ENCODE results near the gene MBL2.

Gene MBL2

DNA sequence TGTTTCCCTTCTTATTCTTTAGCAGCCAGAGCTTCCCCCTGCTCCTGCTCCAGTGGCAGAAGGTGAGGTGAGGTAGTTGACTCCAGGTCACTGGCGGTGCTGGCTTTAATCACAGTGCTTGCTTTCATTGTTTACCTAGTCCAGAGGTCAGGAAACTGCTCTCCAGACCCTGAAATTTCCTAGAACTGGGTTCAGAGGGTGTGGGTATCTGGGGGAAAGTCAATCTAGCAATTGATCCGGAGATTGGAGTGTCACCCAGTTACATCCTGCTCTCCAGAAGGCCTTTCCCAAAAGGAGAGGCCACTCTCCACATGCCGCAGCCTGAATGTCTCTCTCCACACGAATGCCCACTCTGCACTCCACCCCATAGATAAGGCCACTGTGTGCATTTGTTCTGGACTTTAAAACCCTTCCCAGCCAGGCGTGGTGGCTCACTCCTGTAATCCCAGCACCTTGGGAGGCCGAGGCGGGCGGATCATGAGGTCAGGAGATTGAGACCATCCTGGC is 2.1 kb upstream of the MBL2 start:
- Histone ChIP-seq H3K4me1 (ENCODE audit: control insufficient read depth, insufficient read depth, low read length) (no peaks in the 10 kb centered on the region), H3K27me3 (ENCODE audit: control insufficient read depth, insufficient read depth, low read length, poor library complexity, severe bottlenecking) (no peaks in the 10 kb centered on the region), H3K4me3 (ENCODE audit: insufficient read depth, low read depth, low read length) (no peak overlapping the region), H3K36me3 (ENCODE audit: control insufficient read depth, insufficient read depth, low read length) (no peaks in the 10 kb centered on the region), H3K27ac (ENCODE audit: insufficient read depth, low read depth, low read length, poor library complexity, severe bottlenecking) (no peak overlapping the region), H3K9me3 (ENCODE audit: control insufficient read depth, low read length) (no peaks in the 10 kb centered on the region)
- 93 to 94% methylated on average over 8 of the region's 8 CpGs for WGBS, 2 experiments

DNA sequence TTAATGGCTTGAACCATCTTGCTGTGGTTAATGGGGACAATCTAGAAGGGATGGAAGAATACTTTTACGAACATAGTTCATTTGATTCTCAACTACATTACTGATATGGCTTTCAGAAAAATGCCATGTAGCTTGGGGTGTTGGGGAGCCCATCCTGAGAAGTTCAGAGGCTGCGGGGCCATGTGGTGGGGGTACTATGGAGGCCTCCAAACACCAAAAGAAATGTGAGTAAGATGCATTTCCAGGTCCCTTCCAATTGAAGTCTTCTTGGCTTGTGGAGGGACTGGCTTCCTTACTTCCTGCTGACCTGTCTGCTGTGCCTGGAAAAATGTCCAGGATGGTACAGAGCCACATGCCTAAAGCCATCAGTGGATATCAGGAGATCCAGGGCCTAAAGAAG is 1.6 kb upstream of the MBL2 start:
- Histone ChIP-seq H3K4me1 (ENCODE audit: control insufficient read depth, insufficient read depth, low read length) (no peaks in the 10 kb centered on the region), H3K36me3 (ENCODE audit: control insufficient read depth, insufficient read depth, low read length) (no peaks in the 10 kb centered on the region), H3K27ac (ENCODE audit: insufficient read depth, low read depth, low read length, poor library complexity, severe bottlenecking) (no peak overlapping the region), H3K4me3 (ENCODE audit: insufficient read depth, low read depth, low read length) (no peak overlapping the region), H3K9me3 (ENCODE audit: control insufficient read depth, low read length) (no peaks in the 10 kb centered on the region), H3K27me3 (ENCODE audit: control insufficient read depth, insufficient read depth, low read length, poor library complexity, severe bottlenecking) (no peaks in the 10 kb centered on the region)
- 93 to 97% methylated on average over 2 of the region's 2 CpGs for WGBS, 2 experiments

DNA sequence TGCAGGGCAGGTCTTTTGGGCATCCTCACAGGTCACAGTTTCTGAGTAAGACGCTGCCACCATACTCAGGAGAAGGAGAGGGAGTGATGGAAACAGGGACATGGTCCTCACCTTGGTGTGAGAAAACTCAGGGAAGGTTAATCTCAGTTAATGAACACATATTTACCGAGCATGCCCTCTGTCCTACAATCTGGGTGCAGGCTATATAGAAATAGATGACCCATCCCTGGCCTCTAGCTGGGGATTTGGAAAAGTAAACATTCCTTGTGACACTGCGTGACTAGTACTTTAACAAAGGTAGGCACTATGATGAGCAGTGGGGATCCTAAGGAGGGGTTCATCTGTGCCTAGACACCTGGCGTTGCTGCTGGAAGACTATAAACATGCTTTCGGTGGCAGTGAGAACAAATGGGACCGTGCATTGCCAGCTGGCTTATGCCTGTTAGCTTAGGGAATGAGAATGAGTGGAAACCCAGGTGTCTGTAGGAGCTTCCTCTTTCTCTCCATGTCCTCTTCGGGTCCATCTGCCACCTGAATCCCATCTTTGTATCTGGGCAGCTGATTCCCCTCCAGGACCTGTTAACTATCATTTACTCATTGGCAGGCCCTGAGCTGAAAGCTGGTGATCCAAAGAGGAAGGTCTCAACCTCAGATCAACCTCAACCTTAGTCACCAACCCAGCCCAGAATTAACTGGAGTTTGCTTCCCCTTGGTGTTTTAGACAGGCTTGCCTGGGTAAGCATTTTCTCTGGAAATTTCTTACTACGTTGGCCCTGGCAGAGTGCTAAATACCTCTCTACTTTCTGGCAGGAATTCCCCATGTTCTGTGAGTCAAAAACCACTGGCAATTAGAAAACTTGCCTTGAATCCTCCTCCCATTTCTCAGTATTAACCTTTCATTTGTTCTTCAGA is 794 bp downstream of the MBL2 start:
- Histone ChIP-seq H3K4me1 (ENCODE audit: control insufficient read depth, insufficient read depth, low read length) (no peaks in the 10 kb centered on the region), H3K4me3 (ENCODE audit: insufficient read depth, low read depth, low read length) (no peak overlapping the region), H3K36me3 (ENCODE audit: control insufficient read depth, insufficient read depth, low read length) (no peaks in the 10 kb centered on the region), H3K27ac (ENCODE audit: insufficient read depth, low read depth, low read length, poor library complexity, severe bottlenecking) (no peak overlapping the region), H3K9me3 (ENCODE audit: control insufficient read depth, low read length) (no peaks in the 10 kb centered on the region), H3K27me3 (ENCODE audit: control insufficient read depth, insufficient read depth, low read length, poor library complexity, severe bottlenecking) (no peaks in the 10 kb centered on the region)
- WGBS, 2 experiments, result 86 to 89% methylated on average over 8 of the region's 8 CpGs

DNA sequence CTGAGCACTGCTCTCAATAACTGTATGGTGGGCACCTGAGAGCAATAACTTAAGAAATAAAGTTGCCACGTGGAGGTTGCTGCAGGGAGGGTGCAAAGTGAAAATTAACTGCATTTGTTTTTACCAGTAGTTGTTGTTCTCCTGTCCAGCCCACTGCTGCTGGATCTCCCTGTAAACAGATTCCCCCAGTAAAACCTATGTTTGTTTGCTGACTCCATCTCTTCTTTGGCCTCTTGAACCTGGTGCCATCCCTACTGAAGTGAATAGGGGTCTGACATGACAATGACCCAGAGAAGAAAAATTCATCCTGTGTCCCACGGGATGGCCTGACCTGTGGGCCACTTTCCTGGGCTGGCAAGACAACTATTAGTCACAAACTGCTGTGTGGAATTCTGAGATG is 1.7 kb downstream of the MBL2 start:
- Histone ChIP-seq H3K4me1 (ENCODE audit: control insufficient read depth, insufficient read depth, low read length) (no peaks in the 10 kb centered on the region), H3K9me3 (ENCODE audit: control insufficient read depth, low read length) (no peaks in the 10 kb centered on the region), H3K4me3 (ENCODE audit: insufficient read depth, low read depth, low read length) (no peak overlapping the region), H3K27ac (ENCODE audit: insufficient read depth, low read depth, low read length, poor library complexity, severe bottlenecking) (no peak overlapping the region), H3K36me3 (ENCODE audit: control insufficient read depth, insufficient read depth, low read length) (no peaks in the 10 kb centered on the region), H3K27me3 (ENCODE audit: control insufficient read depth, insufficient read depth, low read length, poor library complexity, severe bottlenecking) (no peaks in the 10 kb centered on the region)
- WGBS, 2 experiments, result 86 to 87% methylated on average over 2 of the region's 2 CpGs

DNA sequence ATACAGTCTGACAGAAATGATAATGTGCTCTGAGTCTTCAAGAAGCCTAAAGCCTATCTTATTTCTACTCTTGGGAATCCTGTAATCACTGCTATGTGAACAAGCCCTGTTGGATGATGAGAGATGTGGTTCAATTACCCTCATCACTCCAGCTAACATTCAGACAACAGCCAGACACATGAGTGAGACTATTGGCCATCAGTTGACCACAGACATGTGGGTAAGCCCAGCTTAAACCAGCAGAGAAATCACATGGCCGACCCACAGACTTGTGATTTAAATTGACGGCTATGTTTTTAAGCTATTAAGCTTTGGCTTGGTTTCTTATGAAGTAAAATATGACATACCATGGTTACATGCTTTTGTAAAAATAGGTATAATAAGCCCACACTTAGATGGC is 2.6 kb downstream of the MBL2 start:
- WGBS, 2 experiments, result 95 to 96% methylated on average over 2 of the region's 2 CpGs

GRCh38 chr10:52768001-52768532 is 4.5 kb downstream of the MBL2 start:
- Histone ChIP-seq H3K9me3 (ENCODE audit: control insufficient read depth, low read length) (no peaks in the 10 kb centered on the region), H3K36me3 (ENCODE audit: control insufficient read depth, insufficient read depth, low read length) (no peaks in the 10 kb centered on the region), H3K27ac (ENCODE audit: insufficient read depth, low read depth, low read length, poor library complexity, severe bottlenecking) (no peak overlapping the region), H3K4me1 (ENCODE audit: control insufficient read depth, insufficient read depth, low read length) (no peaks in the 10 kb centered on the region), H3K27me3 (ENCODE audit: control insufficient read depth, insufficient read depth, low read length, poor library complexity, severe bottlenecking) (no peaks in the 10 kb centered on the region), H3K4me3 (ENCODE audit: insufficient read depth, low read depth, low read length) (no peak overlapping the region)
- WGBS, 2 experiments, result 90 to 93% methylated on average over 3 of the region's 3 CpGs

More for the DNA sequence above, 2.6 kb downstream of the MBL2 start:
- H3K4me3 ChIP-seq (ENCODE audit: insufficient read depth, low read depth, low read length), result no peak overlapping the region
- H3K9me3 ChIP-seq (ENCODE audit: control insufficient read depth, low read length), result no peaks in the 10 kb centered on the region
- no peaks in the 10 kb centered on the region for H3K36me3 ChIP-seq (ENCODE audit: control insufficient read depth, insufficient read depth, low read length)
- no peak overlapping the region for H3K27ac ChIP-seq (ENCODE audit: insufficient read depth, low read depth, low read length, poor library complexity, severe bottlenecking)
- no peaks in the 10 kb centered on the region for H3K27me3 ChIP-seq (ENCODE audit: control insufficient read depth, insufficient read depth, low read length, poor library complexity, severe bottlenecking)
- no peaks in the 10 kb centered on the region for H3K4me1 ChIP-seq (ENCODE audit: control insufficient read depth, insufficient read depth, low read length)

DNA sequence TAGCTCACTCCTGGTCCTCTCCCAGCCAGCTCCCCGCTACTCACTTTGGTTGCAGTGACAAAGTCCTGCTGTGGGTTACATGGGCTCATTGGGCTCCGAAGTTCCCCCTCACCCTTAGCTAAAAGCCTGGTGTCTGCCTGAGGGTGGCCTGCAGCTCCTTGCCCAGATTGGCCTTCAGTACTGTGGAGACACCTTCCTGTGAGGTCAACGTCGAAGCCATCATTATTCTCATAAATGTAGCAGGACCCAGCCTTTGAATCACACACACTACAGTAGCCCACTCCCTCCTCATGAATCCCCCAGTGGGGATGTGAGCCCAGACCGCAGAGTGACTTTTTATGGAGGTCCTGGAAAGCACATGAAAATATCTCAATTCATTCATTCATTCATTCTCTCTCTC is 10.5 kb downstream of the MBL2 start:
- 90 to 91% methylated on average over 5 of the region's 5 CpGs for WGBS, 2 experiments
- Histone ChIP-seq H3K4me3 (ENCODE audit: insufficient read depth, low read depth, low read length) (no peak overlapping the region), H3K27ac (ENCODE audit: insufficient read depth, low read depth, low read length, poor library complexity, severe bottlenecking) (no peak overlapping the region), H3K9me3 (ENCODE audit: control insufficient read depth, low read length) (no peaks in the 10 kb centered on the region), H3K27me3 (ENCODE audit: control insufficient read depth, insufficient read depth, low read length, poor library complexity, severe bottlenecking) (no peaks in the 10 kb centered on the region), H3K36me3 (ENCODE audit: control insufficient read depth, insufficient read depth, low read length) (no peaks in the 10 kb centered on the region), H3K4me1 (ENCODE audit: control insufficient read depth, insufficient read depth, low read length) (no peaks in the 10 kb centered on the region)

- Histone ChIP-seq H3K9me3 (ENCODE audit: control insufficient read depth, low read length) (no peaks in the 10 kb centered on the region), H3K4me1 (ENCODE audit: control insufficient read depth, insufficient read depth, low read length) (no peaks in the 10 kb centered on the region), H3K27me3 (ENCODE audit: control insufficient read depth, insufficient read depth, low read length, poor library complexity, severe bottlenecking) (no peaks in the 10 kb centered on the region), H3K4me3 (ENCODE audit: insufficient read depth, low read depth, low read length) (no peak overlapping the region), H3K27ac (ENCODE audit: insufficient read depth, low read depth, low read length, poor library complexity, severe bottlenecking) (no peak overlapping the region), H3K36me3 (ENCODE audit: control insufficient read depth, insufficient read depth, low read length) (no peaks in the 10 kb centered on the region)
- 74 to 92% methylated on average over 2 to 3 of the region's 3 CpGs for WGBS, 2 experiments
These were observed 13.4 kb downstream of the MBL2 start for GRCh38 chr10:52759154-52759553.

DNA sequence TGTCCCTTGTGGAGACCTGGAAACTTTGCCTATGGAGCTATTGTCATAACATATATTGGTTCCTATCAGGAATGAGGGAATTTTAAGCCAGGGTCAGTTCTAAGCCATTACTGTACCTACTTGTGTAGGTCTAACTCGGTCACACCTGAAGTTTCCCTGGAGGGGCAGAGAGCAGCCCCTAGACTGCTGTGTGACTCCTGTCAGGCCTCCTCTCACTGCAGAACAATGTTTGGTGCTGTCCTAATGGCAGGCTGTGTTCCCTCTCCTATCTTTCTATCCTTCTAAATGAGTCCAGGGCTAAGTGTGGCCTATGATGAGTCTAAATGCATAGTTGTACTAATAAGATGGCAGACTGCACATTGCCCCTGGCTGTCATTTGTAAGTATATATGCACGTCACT is 14.2 kb downstream of the MBL2 start:
- no peaks in the 10 kb centered on the region for H3K27me3 ChIP-seq (ENCODE audit: control insufficient read depth, insufficient read depth, low read length, poor library complexity, severe bottlenecking)
- H3K4me1 ChIP-seq (ENCODE audit: control insufficient read depth, insufficient read depth, low read length), result no peaks in the 10 kb centered on the region
- WGBS, 2 experiments, result 89 to 97% methylated on average over 2 of the region's 2 CpGs
- H3K36me3 ChIP-seq (ENCODE audit: control insufficient read depth, insufficient read depth, low read length), result no peaks in the 10 kb centered on the region
- no peak overlapping the region for H3K4me3 ChIP-seq (ENCODE audit: insufficient read depth, low read depth, low read length)
- no peaks in the 10 kb centered on the region for H3K9me3 ChIP-seq (ENCODE audit: control insufficient read depth, low read length)
- H3K27ac ChIP-seq (ENCODE audit: insufficient read depth, low read depth, low read length, poor library complexity, severe bottlenecking), result no peak overlapping the region

- Histone ChIP-seq H3K27me3 (ENCODE audit: control insufficient read depth, insufficient read depth, low read length, poor library complexity, severe bottlenecking) (no peaks in the 10 kb centered on the region), H3K36me3 (ENCODE audit: control insufficient read depth, insufficient read depth, low read length) (no peaks in the 10 kb centered on the region), H3K27ac (ENCODE audit: insufficient read depth, low read depth, low read length, poor library complexity, severe bottlenecking) (no peak overlapping the region), H3K9me3 (ENCODE audit: control insufficient read depth, low read length) (no peaks in the 10 kb centered on the region), H3K4me1 (ENCODE audit: control insufficient read depth, insufficient read depth, low read length) (no peaks in the 10 kb centered on the region), H3K4me3 (ENCODE audit: insufficient read depth, low read depth, low read length) (no peak overlapping the region)
- 93 to 98% methylated on average over 4 to 5 of the region's 6 CpGs for WGBS, 2 experiments
These were observed 14.8 kb downstream of the MBL2 start for GRCh38 chr10:52757773-52758172.
